Esophagus muscularis mucosa (tissue), 4 donors: ENCODE measurements around the gene FCHO1. TPM values are rescaled to one million over a fixed set of nuclear protein-coding genes. Genes with fewer than 3 reads are reported as not detected.
A peak's percentile ranks its signal among the peaks of the same experiment; 100 is the strongest.
"Not testable (repeated sequence)": the region's sequence is repeated elsewhere in the genome, so short reads cannot be mapped to it uniquely, and the experiment has no call there.

Experiments
- DNase-seq: peaks from one replicate; pipeline ENCODE4 v3.0.0-alpha.2; 2017; ENCODE audit errors: extremely low spot score
- H3K27ac ChIP-seq, 4 donors: fragments of 200-600 bp; sonication (generic); replicated peaks in 1 of 4; 1 replicate in 3 of 4; 2 replicates in 1 of 4; pipeline ENCODE4 v1.5.1; 2016 to 2019; ENCODE audit warnings: mild to moderate bottlenecking in 1 of 4
- H3K27me3 ChIP-seq, 4 donors: fragments of 200-600 bp; sonication (generic); one replicate each; pipeline versions ENCODE4 v1.5.1 to v1.6.0; 2016 to 2019
- H3K36me3 ChIP-seq, 4 donors: fragments of 200-600 bp; sonication (generic); one replicate each; pipeline ENCODE4 v1.5.1; 2016 to 2019
- H3K4me1 ChIP-seq, 4 donors: fragments of 200-600 bp; sonication (generic); one replicate each; pipeline ENCODE4 v1.5.1; 2016 to 2019
- H3K4me3 ChIP-seq, 4 donors: fragments of 200-600 bp; sonication (generic); 1 replicate in 2 of 4; 2 replicates in 2 of 4; pipeline ENCODE4 v1.5.1; 2016 to 2019; ENCODE audit warnings: mild to moderate bottlenecking in 4 of 4, moderate library complexity in 1 of 4
- H3K9me3 ChIP-seq, 4 donors: fragments of 200-600 bp; sonication (generic); 1 replicate in 3 of 4; 2 replicates in 1 of 4; pipeline ENCODE4 v1.5.1; 2016 to 2019
- CTCF ChIP-seq, 3 experiments: fragments of 200-600 bp in 2 of 3; fragments of 450-650 bp in 1 of 3; sonication (generic) in 2 of 3; IDR thresholded peaks; one replicate each; pipeline ENCODE4 v1.5.1; 2017 to 2019; ENCODE audit warnings: antibody characterized with exemption in 3 of 3, mild to moderate bottlenecking in 2 of 3, moderate library complexity in 1 of 3
- EP300 ChIP-seq: sonication (generic); formaldehyde crosslinking; IDR thresholded peaks from one replicate; pipeline ENCODE4 v1.6.1; 2017; ENCODE audit warnings: antibody characterized with exemption
- POLR2A ChIP-seq: fragments of 450-650 bp; IDR thresholded peaks from one replicate; pipeline ENCODE4 v1.6.1; 2017; ENCODE audit warnings: antibody characterized with exemption, moderate library complexity, mild to moderate bottlenecking, low read depth
- POLR2AphosphoS5 ChIP-seq, 2 donors: sonication (generic); formaldehyde crosslinking; IDR thresholded peaks; one replicate each; pipeline ENCODE4 v1.6.1; 2017; ENCODE audit warnings: antibody characterized with exemption in 2 of 2
- WGBS: methylation state at CpG from one replicate; pipeline ENCODE4 v1.1.5; 2018; 5-methylcytosine and 5-hydroxymethylcytosine counted together
- intact Hi-C: fragments of 100-400 bp; cut with DNase I; formaldehyde crosslinking; loops from one replicate; pipeline ENCODE4 v1.15.1; 2023
- total RNA-seq, 4 donors: library from RNA; depleted of rRNA; stranded (reverse); fragments of >200 nt; gene quantifications; one replicate each; pipeline versions ENCODE4 v1.1.0 to v1.2.1, GENCODE V29; 2016

FCHO1 gene
- total RNA-seq, 4 donors from 2014 or later, result 1.6 to 2.9 (median 1.9) TPM

- intact Hi-C loops, result no loop called here
- no peaks in the 10 kb centered on the region for H3K9me3 ChIP-seq
- H3K27ac ChIP-seq, result no peak overlapping the region
- 9% methylated on average over 16 of the region's 37 CpGs for WGBS
- H3K27me3 ChIP-seq, result peaks cover 0 to 79% (median 12%) of the 10 kb centered on the region in 4 donors
- H3K36me3 ChIP-seq, result no peaks in the 10 kb centered on the region
- H3K4me3 ChIP-seq, result peak overlapping the region in 2 of 4 donors; percentile 25
- DNase-seq, result no peak
- TF ChIP-seq CTCF (IDR thresholded peaks at IDR 0.05), result no peak
- no peak for TF ChIP-seq POLR2A
- H3K4me1 ChIP-seq, result peaks cover 3 to 17% (median 13%) of the 10 kb centered on the region in 4 donors
These were observed 27.1 kb downstream of the FCHO1 start for GRCh38 chr19:17778251-17778967.

GRCh38 chr19:17778968-17779929 lies 28.0 kb downstream of the FCHO1 start:
- intact Hi-C loops, result no loop called here
- no peaks in the 10 kb centered on the region for H3K9me3 ChIP-seq
- H3K27ac ChIP-seq, result no peak overlapping the region
- 18% methylated on average over 25 of the region's 25 CpGs for WGBS
- peaks cover 3 to 18% (median 14%) of the 10 kb centered on the region in 4 donors for H3K4me1 ChIP-seq
- peak overlapping the region in 2 of 4 donors; percentile 25 for H3K4me3 ChIP-seq
- DNase-seq, result peak; percentile 94
- no peaks in the 10 kb centered on the region for H3K36me3 ChIP-seq
- peaks cover 0 to 88% (median 12%) of the 10 kb centered on the region in 4 donors for H3K27me3 ChIP-seq
- TF ChIP-seq POLR2A, result no peak
- no peak for TF ChIP-seq EP300
- TF ChIP-seq CTCF (IDR thresholded peaks at IDR 0.05), result no peak
- no peak for TF ChIP-seq POLR2AphosphoS5 (IDR thresholded peaks at IDR 0.05)

- H3K9me3 ChIP-seq, result no peaks in the 10 kb centered on the region
- no peak for DNase-seq
- H3K27ac ChIP-seq, result no peak overlapping the region
- WGBS, result 82% methylated on average over 2 of the region's 2 CpGs
- no peak for TF ChIP-seq POLR2AphosphoS5 (IDR thresholded peaks at IDR 0.05)
- TF ChIP-seq CTCF (IDR thresholded peaks at IDR 0.05), result no peak
- H3K4me3 ChIP-seq, result no peak overlapping the region
- peaks cover 0 to 92% (median 12%) of the 10 kb centered on the region in 4 donors for H3K27me3 ChIP-seq
- intact Hi-C loops, result no loop called here
- peaks cover 3 to 19% (median 14%) of the 10 kb centered on the region in 4 donors for H3K4me1 ChIP-seq
- H3K36me3 ChIP-seq, result no peaks in the 10 kb centered on the region
These were observed 29.5 kb downstream of the FCHO1 start for GRCh38 chr19:17780781-17781180.

GRCh38 chr19:17783721-17784120 lies 32.4 kb downstream of the FCHO1 start:
- WGBS, result no CpG with 5 or more reads among the region's 5 CpGs
- H3K4me3 ChIP-seq, DNase-seq, H3K9me3 ChIP-seq, intact Hi-C loops, H3K27ac ChIP-seq, H3K36me3 ChIP-seq: not testable (repeated sequence)
- Histone ChIP-seq H3K4me1 (peaks cover 0 to 14% (median 9%) of the 10 kb centered on the region in 4 donors), H3K27me3 (peaks cover 0 to 78% (median 3%) of the 10 kb centered on the region in 4 donors)
